Body of pancreas (tissue), 4 donors: Measurements from ENCODE around the gene LAMA2. TPM values are rescaled to one million over a fixed set of nuclear protein-coding genes. Genes with fewer than 3 reads are reported as not detected.

Experiments used
- ATAC-seq: fragments of 150-250 bp; one replicate; pipeline ENCODE4 v1.9.1; 2016
- DNase-seq, 4 donors: peaks; one replicate each; pipeline ENCODE4 v3.0.0-alpha.2; 2019
- H3K27ac ChIP-seq, 4 donors: fragments of 200-600 bp; sonication (generic); 1 replicate in 3 of 4; 2 replicates in 1 of 4; pipeline versions ENCODE4 v1.5.1 to v1.6.1; 2016 to 2019; ENCODE audit warnings: mild to moderate bottlenecking in 1 of 4, mixed read lengths in 1 of 4, moderate library complexity in 1 of 4
- H3K27me3 ChIP-seq, 2 donors: fragments of 200-600 bp; sonication (generic); one replicate each; pipeline ENCODE4 v1.6.0; 2016; ENCODE audit warnings: mild to moderate bottlenecking in 1 of 2
- H3K36me3 ChIP-seq, 2 donors: fragments of 200-600 bp; sonication (generic); replicated peaks in 1 of 2; 2 replicates each; pipeline ENCODE4 v1.5.1; 2016; ENCODE audit warnings: low read depth in 2 of 2; ENCODE audit not compliant: insufficient read depth in 1 of 2
- H3K4me1 ChIP-seq: fragments of 200-600 bp; sonication (generic); one replicate; pipeline ENCODE4 v1.6.0; 2016
- H3K4me3 ChIP-seq, 2 donors: fragments of 200-600 bp; sonication (generic); 1 replicate in 1 of 2; 2 replicates in 1 of 2; pipeline ENCODE4 v1.5.1; 2016 to 2019
- H3K9me3 ChIP-seq, 3 donors: fragments of 200-600 bp; sonication (generic); 1 replicate in 2 of 3; 2 replicates in 1 of 3; pipeline ENCODE4 v1.5.1; 2016
- POLR2A ChIP-seq, 3 donors: fragments of 450-650 bp; IDR thresholded peaks; one replicate each; pipeline ENCODE4 v1.6.1; 2016; ENCODE audit warnings: antibody characterized with exemption in 3 of 3, mild to moderate bottlenecking in 2 of 3
- WGBS, 2 donors: methylation state at CpG; one replicate each; pipeline ENCODE4 v1.1.5; 2017; 5-methylcytosine and 5-hydroxymethylcytosine counted together
- intact Hi-C: fragments of 100-400 bp; cut with DNase I; formaldehyde crosslinking; loops from one replicate; pipeline ENCODE4 v1.15.1; 2023
- total RNA-seq, 2 donors: library from RNA; depleted of rRNA; stranded (reverse); fragments of >200 nt; gene quantifications; one replicate each; pipeline ENCODE4 v1.1.0, GENCODE V29; 2016
- TF ChIP-seq, protein P1 (sequence below), 7 experiments: fragments of 450-650 bp in 4 of 7; fragments of 200-600 bp in 3 of 7; sonication (generic) in 3 of 7; IDR thresholded peaks; one replicate each; pipeline ENCODE4 v1.5.1; 2016 to 2019; ENCODE audit warnings: antibody characterized with exemption in 7 of 7

The LAMA2 gene
- total RNA-seq, 2 donors from 2014 or later: 43.3 to 54.7 TPM

DNA sequence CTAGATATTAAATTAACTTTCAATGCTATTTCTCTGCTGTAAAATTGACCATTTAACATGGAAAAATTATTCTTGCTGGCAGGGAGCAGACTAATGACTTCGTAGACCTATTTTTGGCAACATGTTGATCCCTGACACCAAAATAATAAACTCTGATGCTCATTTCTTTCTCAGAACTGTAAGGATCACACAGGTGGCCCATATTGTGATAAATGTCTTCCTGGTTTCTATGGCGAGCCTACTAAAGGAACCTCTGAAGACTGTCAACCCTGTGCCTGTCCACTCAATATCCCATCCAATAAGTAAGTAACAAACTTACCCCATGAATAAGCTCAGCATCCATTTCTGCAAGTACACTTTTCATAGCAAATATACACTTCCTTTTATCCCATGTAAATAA lies 387.5 kb downstream of the LAMA2 start:
- no peak for TF ChIP-seq POLR2A (IDR thresholded peaks at IDR 0.05)
- TF ChIP-seq, protein P1, sequence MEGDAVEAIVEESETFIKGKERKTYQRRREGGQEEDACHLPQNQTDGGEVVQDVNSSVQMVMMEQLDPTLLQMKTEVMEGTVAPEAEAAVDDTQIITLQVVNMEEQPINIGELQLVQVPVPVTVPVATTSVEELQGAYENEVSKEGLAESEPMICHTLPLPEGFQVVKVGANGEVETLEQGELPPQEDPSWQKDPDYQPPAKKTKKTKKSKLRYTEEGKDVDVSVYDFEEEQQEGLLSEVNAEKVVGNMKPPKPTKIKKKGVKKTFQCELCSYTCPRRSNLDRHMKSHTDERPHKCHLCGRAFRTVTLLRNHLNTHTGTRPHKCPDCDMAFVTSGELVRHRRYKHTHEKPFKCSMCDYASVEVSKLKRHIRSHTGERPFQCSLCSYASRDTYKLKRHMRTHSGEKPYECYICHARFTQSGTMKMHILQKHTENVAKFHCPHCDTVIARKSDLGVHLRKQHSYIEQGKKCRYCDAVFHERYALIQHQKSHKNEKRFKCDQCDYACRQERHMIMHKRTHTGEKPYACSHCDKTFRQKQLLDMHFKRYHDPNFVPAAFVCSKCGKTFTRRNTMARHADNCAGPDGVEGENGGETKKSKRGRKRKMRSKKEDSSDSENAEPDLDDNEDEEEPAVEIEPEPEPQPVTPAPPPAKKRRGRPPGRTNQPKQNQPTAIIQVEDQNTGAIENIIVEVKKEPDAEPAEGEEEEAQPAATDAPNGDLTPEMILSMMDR (IDR thresholded peaks at IDR 0.05): no peak
- no peak for ATAC-seq
- no peak overlapping the region for H3K27ac ChIP-seq
- H3K27me3 ChIP-seq: no peaks in the 10 kb centered on the region
- WGBS, 2 donors: 55 to 60% methylated on average over 2 of the region's 2 CpGs
- H3K36me3 ChIP-seq: no peaks in the 10 kb centered on the region
- no peaks in the 10 kb centered on the region for H3K9me3 ChIP-seq
- no peak overlapping the region for H3K4me3 ChIP-seq
- DNase-seq: no peak
- H3K4me1 ChIP-seq: no peaks in the 10 kb centered on the region
- intact Hi-C loops: no loop called here

DNA sequence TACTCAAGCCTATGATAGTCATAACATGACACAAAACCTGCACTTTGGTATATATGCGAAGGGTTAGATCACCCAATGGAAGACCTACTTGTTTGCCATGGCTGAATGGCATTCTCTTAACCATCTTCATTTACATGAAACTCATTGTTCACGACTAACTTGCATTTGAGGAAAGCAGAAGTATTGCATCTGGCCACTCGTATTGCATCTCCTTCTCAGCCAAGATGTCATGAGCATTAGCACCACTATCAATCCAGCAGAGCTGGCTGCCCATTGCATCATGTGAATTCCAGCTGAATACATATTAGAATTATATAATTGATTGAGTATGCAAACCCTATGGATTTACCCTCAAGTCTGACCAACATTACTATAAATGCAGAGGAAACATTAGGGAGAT lies 390.2 kb downstream of the LAMA2 start:
- H3K4me3 ChIP-seq: no peak overlapping the region
- DNase-seq (no peak), ATAC-seq (no peak)
- no peaks in the 10 kb centered on the region for H3K27me3 ChIP-seq
- intact Hi-C loops: no loop called here
- H3K9me3 ChIP-seq: no peaks in the 10 kb centered on the region
- no peaks in the 10 kb centered on the region for H3K4me1 ChIP-seq
- no peaks in the 10 kb centered on the region for H3K36me3 ChIP-seq
- no peak overlapping the region for H3K27ac ChIP-seq
- 54 to 58% methylated on average over 3 of the region's 3 CpGs for WGBS, 2 donors
- TF ChIP-seq POLR2A (IDR thresholded peaks at IDR 0.05): no peak
- TF ChIP-seq, protein P1 (IDR thresholded peaks at IDR 0.05): no peak

DNA sequence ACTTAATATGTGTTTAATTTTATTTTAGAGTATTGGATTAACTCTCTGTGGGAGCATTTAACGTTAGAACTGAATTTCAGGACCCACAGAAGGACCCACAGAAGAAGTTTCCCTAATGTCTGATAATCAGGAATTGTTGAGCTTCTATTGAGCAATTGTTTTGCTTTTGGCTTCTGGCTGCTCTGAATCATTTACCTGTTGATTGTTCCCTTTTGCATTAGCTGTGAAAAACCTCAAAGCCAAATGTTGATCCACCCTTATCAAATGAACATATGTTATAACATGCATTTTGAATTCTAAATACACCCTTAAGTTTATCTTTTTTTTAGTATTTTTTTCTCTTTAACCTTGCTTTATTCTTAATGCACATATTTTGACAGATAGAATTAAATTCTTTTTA lies 393.5 kb downstream of the LAMA2 start:
- intact Hi-C loops: no loop called here
- no peak for ATAC-seq
- no peak for DNase-seq
- Histone ChIP-seq H3K27ac (no peak overlapping the region), H3K4me3 (no peak overlapping the region), H3K36me3 (no peaks in the 10 kb centered on the region), H3K9me3 (no peaks in the 10 kb centered on the region), H3K4me1 (no peaks in the 10 kb centered on the region), H3K27me3 (no peaks in the 10 kb centered on the region)
- WGBS, 2 donors: 22 to 46% methylated on average over 1 of the region's 1 CpG
- TF ChIP-seq POLR2A (IDR thresholded peaks at IDR 0.05): no peak
- TF ChIP-seq, protein P1 (IDR thresholded peaks at IDR 0.05): no peak

DNA sequence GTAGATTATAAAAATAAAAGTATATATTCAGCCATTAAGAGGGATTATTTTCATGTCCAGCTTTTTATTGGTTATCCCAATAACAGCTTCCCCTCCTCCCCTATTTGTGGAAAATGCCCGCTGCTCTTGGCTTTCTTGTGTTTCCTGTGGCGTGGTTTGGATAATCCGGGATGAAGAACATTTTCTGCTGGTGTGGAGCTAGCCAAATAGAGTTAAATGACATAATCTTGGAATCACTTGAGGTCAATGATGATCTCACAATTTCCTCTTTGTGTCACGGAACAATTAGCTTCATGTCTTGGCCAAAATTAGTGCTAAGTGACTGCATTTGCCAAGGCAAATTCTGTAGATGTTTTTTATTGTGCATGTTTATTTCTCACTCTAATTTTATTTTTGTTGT lies 394.0 kb downstream of the LAMA2 start:
- Histone ChIP-seq H3K4me3 (no peak overlapping the region), H3K4me1 (no peaks in the 10 kb centered on the region), H3K9me3 (no peaks in the 10 kb centered on the region), H3K27me3 (no peaks in the 10 kb centered on the region), H3K27ac (no peak overlapping the region), H3K36me3 (no peaks in the 10 kb centered on the region)
- DNase-seq (no peak), ATAC-seq (no peak)
- TF ChIP-seq, protein P1 (IDR thresholded peaks at IDR 0.05): no peak
- intact Hi-C loops: no loop called here
- WGBS, 2 donors: 68 to 76% methylated on average over 4 of the region's 4 CpGs

DNA sequence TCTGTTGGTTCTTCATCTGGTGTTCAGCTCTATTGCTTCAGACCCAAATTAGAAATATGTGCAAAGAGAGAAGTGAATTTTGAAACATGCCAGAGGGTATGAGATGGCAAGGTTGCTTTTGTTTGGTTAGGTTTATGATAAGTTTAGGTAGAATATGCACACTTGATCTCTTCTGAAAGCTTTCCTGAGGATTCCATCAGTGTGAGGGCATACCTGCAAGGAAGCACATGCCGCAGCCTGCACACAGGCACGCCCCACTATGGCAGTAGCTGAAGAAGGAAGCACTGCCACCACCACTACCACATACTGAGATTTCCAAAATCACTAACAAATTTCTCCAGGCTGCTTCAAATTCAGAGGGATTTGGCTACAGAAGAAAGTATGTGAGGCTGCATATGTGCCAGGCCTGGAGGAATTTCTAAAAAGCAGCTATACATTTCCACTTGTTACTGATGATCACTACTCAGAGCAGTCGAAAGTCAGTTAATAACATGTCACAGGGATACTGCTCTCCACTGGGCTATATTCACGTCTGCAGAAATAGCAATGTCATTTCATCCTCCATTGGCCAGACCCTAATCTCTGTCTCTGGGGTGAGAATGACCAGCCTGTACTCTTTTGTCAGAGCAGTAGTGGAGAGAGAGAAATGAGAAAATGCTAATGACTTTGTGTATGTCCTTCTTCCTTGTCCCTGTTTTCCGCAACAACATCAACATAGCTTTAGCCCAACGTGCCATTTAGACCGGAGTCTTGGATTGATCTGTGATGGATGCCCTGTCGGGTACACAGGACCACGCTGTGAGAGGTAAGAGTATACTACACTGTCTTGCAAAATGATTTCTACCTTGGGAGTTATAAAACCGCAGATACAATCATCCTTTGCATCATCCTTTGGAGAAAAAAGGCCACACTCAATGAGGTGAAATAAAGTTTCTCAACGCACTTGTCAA lies 396.7 kb downstream of the LAMA2 start:
- Histone ChIP-seq H3K27me3 (no peaks in the 10 kb centered on the region), H3K4me1 (no peaks in the 10 kb centered on the region), H3K4me3 (no peak overlapping the region), H3K36me3 (no peaks in the 10 kb centered on the region), H3K27ac (no peak overlapping the region), H3K9me3 (no peaks in the 10 kb centered on the region)
- WGBS, 2 donors: 54 to 59% methylated on average over 11 of the region's 11 CpGs
- no peak for TF ChIP-seq POLR2A (IDR thresholded peaks at IDR 0.05)
- TF ChIP-seq, protein P1 (IDR thresholded peaks at IDR 0.05): no peak
- no peak for DNase-seq
- no peak for ATAC-seq
- intact Hi-C loops: no loop called here
